ENCODE results near the gene ZNF688.
"Not testable (repeated sequence)": the region's sequence is repeated elsewhere in the genome, so short reads cannot be mapped to it uniquely, and the experiment has no call there.

Gene ZNF688

GRCh38 chr16:30548416-30549253, 22.9 kb downstream of the ZNF688 start:
- DNase-seq (ENCODE audit: low read depth): no peak
- H3K4me3 ChIP-seq (ENCODE audit: low read depth, low read length): no peak overlapping the region
- TF ChIP-seq, protein P1, sequence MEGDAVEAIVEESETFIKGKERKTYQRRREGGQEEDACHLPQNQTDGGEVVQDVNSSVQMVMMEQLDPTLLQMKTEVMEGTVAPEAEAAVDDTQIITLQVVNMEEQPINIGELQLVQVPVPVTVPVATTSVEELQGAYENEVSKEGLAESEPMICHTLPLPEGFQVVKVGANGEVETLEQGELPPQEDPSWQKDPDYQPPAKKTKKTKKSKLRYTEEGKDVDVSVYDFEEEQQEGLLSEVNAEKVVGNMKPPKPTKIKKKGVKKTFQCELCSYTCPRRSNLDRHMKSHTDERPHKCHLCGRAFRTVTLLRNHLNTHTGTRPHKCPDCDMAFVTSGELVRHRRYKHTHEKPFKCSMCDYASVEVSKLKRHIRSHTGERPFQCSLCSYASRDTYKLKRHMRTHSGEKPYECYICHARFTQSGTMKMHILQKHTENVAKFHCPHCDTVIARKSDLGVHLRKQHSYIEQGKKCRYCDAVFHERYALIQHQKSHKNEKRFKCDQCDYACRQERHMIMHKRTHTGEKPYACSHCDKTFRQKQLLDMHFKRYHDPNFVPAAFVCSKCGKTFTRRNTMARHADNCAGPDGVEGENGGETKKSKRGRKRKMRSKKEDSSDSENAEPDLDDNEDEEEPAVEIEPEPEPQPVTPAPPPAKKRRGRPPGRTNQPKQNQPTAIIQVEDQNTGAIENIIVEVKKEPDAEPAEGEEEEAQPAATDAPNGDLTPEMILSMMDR (IDR thresholded peaks at IDR 0.05; ENCODE audit: insufficient read depth, low read depth, low read length, missing control alignments): no peak

- TF ChIP-seq, protein P1 (IDR thresholded peaks at IDR 0.05; ENCODE audit: insufficient read depth, low read depth, low read length, missing control alignments): no peak
- no peak overlapping the region for H3K4me3 ChIP-seq (ENCODE audit: low read depth, low read length)
- no peak for DNase-seq (ENCODE audit: low read depth)
These were observed 25.4 kb downstream of the ZNF688 start for GRCh38 chr16:30546115-30546514.

GRCh38 chr16:30543067-30543466, 28.4 kb downstream of the ZNF688 start:
- TF ChIP-seq, protein P1 (IDR thresholded peaks at IDR 0.05; ENCODE audit: insufficient read depth, low read depth, low read length, missing control alignments): no peak
- no peak for DNase-seq (ENCODE audit: low read depth)
- no peak overlapping the region for H3K4me3 ChIP-seq (ENCODE audit: low read depth, low read length)

- H3K4me3 ChIP-seq (ENCODE audit: low read depth, low read length): no peak overlapping the region
- no peak for DNase-seq (ENCODE audit: low read depth)
- TF ChIP-seq, protein P1 (IDR thresholded peaks at IDR 0.05; ENCODE audit: insufficient read depth, low read depth, low read length, missing control alignments): no peak
These were observed 29.8 kb downstream of the ZNF688 start for GRCh38 chr16:30541502-30542329.

- not testable (repeated sequence) for DNase-seq (ENCODE audit: low read depth); H3K4me3 ChIP-seq (ENCODE audit: low read depth, low read length)
These were observed 30.5 kb downstream of the ZNF688 start for GRCh38 chr16:30540916-30541464.

- H3K4me3 ChIP-seq (ENCODE audit: low read depth, low read length); DNase-seq (ENCODE audit: low read depth): not testable (repeated sequence)
These were observed 31.5 kb downstream of the ZNF688 start for GRCh38 chr16:30539986-30540526.

GRCh38 chr16:30539000-30539964, 32.2 kb downstream of the ZNF688 start:
- no peak overlapping the region for H3K4me3 ChIP-seq (ENCODE audit: low read depth, low read length)
- TF ChIP-seq, protein P1 (IDR thresholded peaks at IDR 0.05; ENCODE audit: insufficient read depth, low read depth, low read length, missing control alignments): no peak
- DNase-seq (ENCODE audit: low read depth): no peak

- DNase-seq (ENCODE audit: low read depth): not testable (repeated sequence)
These were observed 35.0 kb downstream of the ZNF688 start for GRCh38 chr16:30536391-30537024.

More at GRCh38 chr16:30536391-30537024, 35.0 kb downstream of the ZNF688 start:
- H3K4me3 ChIP-seq (ENCODE audit: low read depth, low read length): peak overlapping the region; percentile 90
